ENCODE measurements around the gene NCOA5. TPM values are rescaled to one million over a fixed set of nuclear protein-coding genes. Genes with fewer than 3 reads are reported as not detected.
"Not testable (repeated sequence)": the region's sequence is repeated elsewhere in the genome, so short reads cannot be mapped to it uniquely, and the experiment has no call there.

Gene NCOA5
- total RNA-seq, 1 experiment from 2014 or later, result 40.3 TPM

- not testable (repeated sequence) for DNase-seq (ENCODE audit: low spot score)
Measured at GRCh38 chr20:46091622-46092535, 2.1 kb upstream of the NCOA5 start.

GRCh38 chr20:46089167-46089416 lies 670 bp downstream of the NCOA5 start:
- no peak for DNase-seq (ENCODE audit: low spot score)

- DNase-seq (ENCODE audit: low spot score), result peak; percentile 23
Measured at GRCh38 chr20:46088409-46089166, 1.2 kb downstream of the NCOA5 start.

GRCh38 chr20:46087161-46087560 lies 2.6 kb downstream of the NCOA5 start:
- no peak for DNase-seq (ENCODE audit: low spot score)

GRCh38 chr20:46085179-46085851 lies 4.4 kb downstream of the NCOA5 start:
- DNase-seq (ENCODE audit: low spot score), result peak; percentile 24

- no peak for DNase-seq (ENCODE audit: low spot score)
Measured at GRCh38 chr20:46084805-46085178, 5.0 kb downstream of the NCOA5 start.

GRCh38 chr20:46083531-46084061 lies 6.2 kb downstream of the NCOA5 start:
- no peak for DNase-seq (ENCODE audit: low spot score)

- no peak for DNase-seq (ENCODE audit: low spot score)
Measured at GRCh38 chr20:46083101-46083500, 6.7 kb downstream of the NCOA5 start.

GRCh38 chr20:46081074-46081473 lies 8.7 kb downstream of the NCOA5 start:
- no peak for DNase-seq (ENCODE audit: low spot score)

- DNase-seq (ENCODE audit: low spot score), result no peak
Measured at GRCh38 chr20:46078954-46079353, 10.8 kb downstream of the NCOA5 start.

- no peak for DNase-seq (ENCODE audit: low spot score)
Measured at GRCh38 chr20:46077642-46078305, 12.0 kb downstream of the NCOA5 start.

- no peak for DNase-seq (ENCODE audit: low spot score)
Measured at GRCh38 chr20:46076806-46077205, 13.0 kb downstream of the NCOA5 start.

- DNase-seq (ENCODE audit: low spot score), result no peak
Measured at GRCh38 chr20:46074006-46074405, 15.8 kb downstream of the NCOA5 start.

- DNase-seq (ENCODE audit: low spot score), result no peak
Measured at GRCh38 chr20:46073443-46073842, 16.3 kb downstream of the NCOA5 start.

- DNase-seq (ENCODE audit: low spot score), result no peak
Measured at GRCh38 chr20:46073024-46073423, 16.7 kb downstream of the NCOA5 start.

- DNase-seq (ENCODE audit: low spot score), result peak; percentile 4
Measured at GRCh38 chr20:46071573-46071972, 18.2 kb downstream of the NCOA5 start.

GRCh38 chr20:46070215-46070900 lies 19.4 kb downstream of the NCOA5 start:
- peak; percentile 44 for DNase-seq (ENCODE audit: low spot score)

GRCh38 chr20:46065691-46066090 lies 24.1 kb downstream of the NCOA5 start:
- no peak for DNase-seq (ENCODE audit: low spot score)

GRCh38 chr20:46065006-46065405 lies 24.8 kb downstream of the NCOA5 start:
- no peak for DNase-seq (ENCODE audit: low spot score)

- DNase-seq (ENCODE audit: low spot score), result no peak
Measured at GRCh38 chr20:46063652-46064054, 26.1 kb downstream of the NCOA5 start.

- no peak for DNase-seq (ENCODE audit: low spot score)
Measured at GRCh38 chr20:46063151-46063550, 26.6 kb downstream of the NCOA5 start.
